Tibial nerve (tissue), 3 donors: ENCODE measurements around the gene AP3D1.

Experiments used
- CTCF ChIP-seq, 5 experiments: fragments of 200-600 bp in 3 of 5; fragments of 450-650 bp in 2 of 5; sonication (generic) in 3 of 5; IDR thresholded peaks; one replicate each; pipeline ENCODE4 v1.5.1; 2016 to 2019; ENCODE audit warnings: antibody characterized with exemption in 5 of 5, mild to moderate bottlenecking in 3 of 5, moderate library complexity in 2 of 5
- POLR2A ChIP-seq, 2 donors: fragments of 450-650 bp; IDR thresholded peaks; one replicate each; pipeline ENCODE4 v1.6.1; 2017; ENCODE audit warnings: antibody characterized with exemption in 2 of 2, mild to moderate bottlenecking in 2 of 2, moderate library complexity in 2 of 2

GRCh38 chr19:2166741-2167738, 15.7 kb upstream of the AP3D1 start:
- TF ChIP-seq POLR2A (IDR thresholded peaks at IDR 0.05): peak in 1 of 2 donors; percentile 13
- TF ChIP-seq CTCF (IDR thresholded peaks at IDR 0.05): no peak
